ENCODE data around the gene PKD1L1. TPM values are rescaled to one million over a fixed set of nuclear protein-coding genes. Genes with fewer than 3 reads are reported as not detected.
"Not testable (repeated sequence)": the region's sequence is repeated elsewhere in the genome, so short reads cannot be mapped to it uniquely, and the experiment has no call there.

PKD1L1 gene
- total RNA-seq, 2 donors from 2014 or later, result 0.59 to 40.9 TPM

- H3K27ac ChIP-seq, result no peak overlapping the region
- no peak for DNase-seq (ENCODE audit: low spot score)
- no peaks in the 10 kb centered on the region for H3K36me3 ChIP-seq
- TF ChIP-seq CTCF (IDR thresholded peaks at IDR 0.05) (no peak), POLR2AphosphoS5 (IDR thresholded peaks at IDR 0.05) (no peak), POLR2A (IDR thresholded peaks at IDR 0.05) (no peak)
- H3K27me3 ChIP-seq (replicated peaks; ENCODE audit: insufficient read depth), result no peaks in the 10 kb centered on the region
- no peaks in the 10 kb centered on the region for H3K9me3 ChIP-seq
- 94% methylated on average over 4 of the region's 4 CpGs for WGBS
- H3K4me3 ChIP-seq, result no peak overlapping the region
- H3K4me1 ChIP-seq (replicated peaks), result no peaks in the 10 kb centered on the region
- intact Hi-C loops (cut with DNase I), result no loop called here
These were observed 191.6 kb downstream of the PKD1L1 start for GRCh38 chr7:47756636-47757035.

- H3K4me1 ChIP-seq (replicated peaks), result no peaks in the 10 kb centered on the region
- no peaks in the 10 kb centered on the region for H3K36me3 ChIP-seq
- 57% methylated on average over 3 of the region's 3 CpGs for WGBS
- no peak for TF ChIP-seq CTCF (IDR thresholded peaks at IDR 0.05)
- TF ChIP-seq POLR2A (IDR thresholded peaks at IDR 0.05), result no peak
- TF ChIP-seq POLR2AphosphoS5 (IDR thresholded peaks at IDR 0.05), result no peak
- no peaks in the 10 kb centered on the region for H3K27me3 ChIP-seq (replicated peaks; ENCODE audit: insufficient read depth)
- H3K4me3 ChIP-seq, result no peak overlapping the region
- H3K9me3 ChIP-seq, result no peaks in the 10 kb centered on the region
- no peak for DNase-seq (ENCODE audit: low spot score)
- H3K27ac ChIP-seq, result no peak overlapping the region
- intact Hi-C loops (cut with DNase I), result no loop called here
These were observed 193.0 kb downstream of the PKD1L1 start for GRCh38 chr7:47755248-47755647.

GRCh38 chr7:47751724-47752123 lies 196.5 kb downstream of the PKD1L1 start:
- H3K27me3 ChIP-seq (replicated peaks; ENCODE audit: insufficient read depth); DNase-seq (ENCODE audit: low spot score); intact Hi-C loops (cut with DNase I); H3K4me3 ChIP-seq; H3K27ac ChIP-seq; H3K36me3 ChIP-seq; H3K9me3 ChIP-seq; H3K4me1 ChIP-seq (replicated peaks): not testable (repeated sequence)
- WGBS, result 76% methylated on average over 5 of the region's 5 CpGs

- WGBS, result 46% methylated on average over 5 of the region's 5 CpGs
These were observed 197.2 kb downstream of the PKD1L1 start for GRCh38 chr7:47751043-47751442.

GRCh38 chr7:47748041-47748440 lies 200.2 kb downstream of the PKD1L1 start:
- 83% methylated on average over 7 of the region's 7 CpGs for WGBS
- no peaks in the 10 kb centered on the region for H3K36me3 ChIP-seq
- no peaks in the 10 kb centered on the region for H3K9me3 ChIP-seq
- TF ChIP-seq CTCF (IDR thresholded peaks at IDR 0.05), result no peak
- H3K27me3 ChIP-seq (replicated peaks; ENCODE audit: insufficient read depth), result no peaks in the 10 kb centered on the region
- no peak overlapping the region for H3K27ac ChIP-seq
- no peak overlapping the region for H3K4me3 ChIP-seq
- peaks cover 3% of the 10 kb centered on the region for H3K4me1 ChIP-seq (replicated peaks)
- intact Hi-C loops (cut with DNase I), result no loop called here
- DNase-seq (ENCODE audit: low spot score), result no peak

More at GRCh38 chr7:47751043-47751442, 197.2 kb downstream of the PKD1L1 start:
- TF ChIP-seq CTCF (IDR thresholded peaks at IDR 0.05), result no peak
- no peak for TF ChIP-seq POLR2AphosphoS5 (IDR thresholded peaks at IDR 0.05)
- TF ChIP-seq POLR2A (IDR thresholded peaks at IDR 0.05), result no peak
- Histone ChIP-seq H3K36me3 (no peaks in the 10 kb centered on the region), H3K4me1 (replicated peaks) (no peaks in the 10 kb centered on the region), H3K9me3 (no peaks in the 10 kb centered on the region), H3K4me3 (no peak overlapping the region), H3K27ac (no peak overlapping the region), H3K27me3 (replicated peaks; ENCODE audit: insufficient read depth) (no peaks in the 10 kb centered on the region)
- no peak for DNase-seq (ENCODE audit: low spot score)
- intact Hi-C loops (cut with DNase I), result no loop called here

All from prostate gland (tissue), 2 donors.